HG02623 (cell line): ENCODE measurements around the gene PRKCB.
"Not testable (repeated sequence)": the region's sequence is repeated elsewhere in the genome, so short reads cannot be mapped to it uniquely, and the experiment has no call there.

Experiments
- ATAC-seq: cut with Tn5 transposase; IDR thresholded peaks from one replicate; pipeline ENCODE4 v1.9.1; 2021; ENCODE audit warnings: moderate library complexity; ENCODE audit not compliant: unreplicated experiment

PRKCB gene

DNA sequence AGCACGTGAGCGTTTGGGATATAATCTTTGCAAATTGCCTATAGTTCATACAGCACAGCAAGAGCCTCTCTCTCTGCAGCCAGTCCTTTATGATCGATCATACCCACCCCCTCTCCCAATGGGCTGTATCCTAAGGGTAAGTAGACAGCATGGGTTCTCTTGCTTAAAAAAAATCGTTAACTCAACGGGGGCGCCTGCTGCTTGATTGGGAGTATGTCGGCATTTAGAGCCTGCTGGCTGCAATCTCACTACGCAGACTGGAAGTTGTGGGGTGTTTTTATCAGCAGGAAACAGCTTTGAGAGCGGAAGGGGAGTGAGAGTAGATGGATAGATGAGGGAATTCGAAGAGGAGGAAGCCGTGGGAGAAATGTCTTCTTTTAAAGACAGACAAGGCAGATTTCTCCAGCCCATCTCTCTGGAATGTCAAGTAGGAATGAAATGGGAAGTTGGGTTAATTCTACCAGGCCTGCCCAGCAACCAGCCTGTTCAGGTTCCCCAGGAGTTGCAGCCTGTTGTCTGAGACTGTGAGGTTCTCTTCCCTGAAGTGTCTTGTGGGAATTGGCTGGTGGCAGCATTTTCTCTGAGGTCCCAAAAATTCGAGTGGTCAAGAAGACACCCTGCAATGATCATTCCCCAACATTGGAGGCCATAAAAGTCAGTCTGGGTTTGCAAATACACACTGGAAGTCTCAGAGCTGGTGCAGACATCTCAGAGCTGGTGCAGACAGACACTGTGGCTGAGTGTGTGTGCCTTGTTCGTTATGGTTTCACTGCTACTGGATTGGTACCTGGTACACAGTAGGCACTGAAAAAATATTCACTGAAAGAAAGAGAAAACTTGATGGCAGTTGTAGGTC lies 65.6 kb downstream of the PRKCB start:
- ATAC-seq = no peak

GRCh38 chr16:23902034-23902747 lies 66.4 kb downstream of the PRKCB start:
- no peak for ATAC-seq

DNA sequence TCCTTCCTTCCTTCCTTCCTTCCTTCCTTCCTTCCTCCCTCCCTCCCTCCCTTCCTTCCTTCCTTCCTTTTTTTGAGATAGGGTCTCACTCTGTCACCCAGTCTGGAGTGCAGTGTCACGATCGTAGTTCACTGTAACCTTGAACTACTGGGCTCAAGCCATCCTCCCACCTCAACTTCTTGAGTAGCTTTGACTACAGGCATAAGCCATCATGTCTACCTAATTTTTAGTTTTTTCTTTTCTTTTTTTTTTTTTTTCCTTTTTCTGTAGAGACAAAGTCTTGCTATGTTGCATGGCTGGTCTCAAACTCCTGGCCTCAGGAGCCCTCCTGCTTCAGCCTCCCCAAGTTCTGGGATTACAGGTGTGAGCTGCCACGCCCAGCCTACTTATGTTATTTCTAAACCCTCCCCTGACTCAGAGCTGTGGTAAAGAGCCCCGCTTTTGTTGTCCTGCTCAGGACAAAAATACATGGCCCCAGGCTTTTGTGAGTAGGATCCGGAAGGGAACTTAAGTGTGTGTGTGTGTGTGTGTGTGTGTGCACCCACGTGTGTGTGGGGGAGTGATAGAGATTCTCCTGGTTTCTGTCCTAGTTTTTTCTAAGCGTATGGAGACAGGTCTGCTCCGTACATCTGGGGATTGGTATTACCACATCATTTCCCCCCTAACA lies 67.1 kb downstream of the PRKCB start:
- ATAC-seq = no peak

DNA sequence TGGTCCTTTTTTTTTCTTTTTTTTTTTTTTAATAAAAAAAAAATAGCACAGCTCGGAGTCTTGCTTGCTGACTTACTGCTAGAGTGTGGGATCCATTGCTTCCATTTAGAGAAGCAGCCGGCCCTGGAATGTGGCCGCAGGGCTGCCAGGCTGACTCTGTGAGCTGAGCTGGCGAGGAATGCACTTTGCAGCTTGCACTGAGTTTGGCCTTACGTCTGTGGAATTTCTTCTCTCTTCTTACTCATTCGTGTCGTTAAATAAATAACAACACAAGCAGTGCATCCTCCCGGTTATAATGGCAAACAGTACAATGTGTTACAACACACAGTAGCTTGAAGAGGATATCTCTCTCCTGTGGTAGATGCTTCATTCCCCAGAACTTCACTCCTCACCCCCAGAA lies 69.2 kb downstream of the PRKCB start:
- ATAC-seq = no peak

GRCh38 chr16:23907457-23907902 lies 71.7 kb downstream of the PRKCB start:
- ATAC-seq = no peak

DNA sequence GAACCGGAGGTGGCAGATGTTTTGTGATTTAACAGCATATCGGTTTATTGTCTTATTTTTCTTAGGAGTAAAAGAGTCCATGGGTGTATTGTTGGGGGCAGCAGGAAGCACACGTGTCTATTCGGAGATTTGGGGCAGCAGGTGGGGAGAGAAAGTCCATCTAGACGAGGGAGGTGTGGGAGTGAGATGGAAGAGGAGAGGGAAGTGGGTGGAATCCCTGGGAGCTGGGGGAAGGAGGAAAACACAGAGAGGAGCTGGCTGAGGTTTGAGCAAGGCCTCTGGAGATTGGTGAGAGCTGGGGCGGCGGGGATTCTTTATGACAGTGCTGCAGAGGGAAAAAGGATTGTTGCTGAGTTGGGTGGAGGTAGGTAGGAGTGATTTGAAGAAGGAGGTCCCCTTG lies 72.1 kb downstream of the PRKCB start:
- no peak for ATAC-seq

DNA sequence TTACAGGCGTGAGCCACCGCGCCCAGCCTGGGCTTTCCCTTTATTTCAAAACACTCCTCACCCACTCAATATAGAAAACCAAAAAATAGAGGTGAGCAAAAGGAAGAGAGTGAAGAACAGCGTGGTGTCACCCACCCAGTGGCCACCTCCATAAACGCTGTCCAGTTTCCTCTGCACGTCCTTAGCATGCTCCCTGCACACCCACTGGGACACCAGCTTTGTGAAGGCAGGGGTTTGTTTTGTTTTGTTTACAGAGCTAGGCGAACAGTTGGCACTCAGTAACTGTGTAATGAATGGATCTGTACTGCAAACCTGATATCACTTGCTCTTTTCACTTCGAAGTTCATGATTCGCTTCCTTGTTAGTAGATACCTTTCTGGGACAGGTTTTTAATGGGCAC lies 73.0 kb downstream of the PRKCB start:
- ATAC-seq = no peak

- ATAC-seq = no peak
Measured at GRCh38 chr16:23909792-23910418, 74.1 kb downstream of the PRKCB start.

GRCh38 chr16:23914946-23915530 lies 79.3 kb downstream of the PRKCB start:
- ATAC-seq = no peak

GRCh38 chr16:23916552-23916951 lies 80.8 kb downstream of the PRKCB start:
- ATAC-seq = not testable (repeated sequence)

GRCh38 chr16:23917621-23918020 lies 81.8 kb downstream of the PRKCB start:
- ATAC-seq = no peak

GRCh38 chr16:23920446-23920845 lies 84.7 kb downstream of the PRKCB start:
- no peak for ATAC-seq

- no peak for ATAC-seq
Measured at GRCh38 chr16:23920899-23921298, 85.1 kb downstream of the PRKCB start.

DNA sequence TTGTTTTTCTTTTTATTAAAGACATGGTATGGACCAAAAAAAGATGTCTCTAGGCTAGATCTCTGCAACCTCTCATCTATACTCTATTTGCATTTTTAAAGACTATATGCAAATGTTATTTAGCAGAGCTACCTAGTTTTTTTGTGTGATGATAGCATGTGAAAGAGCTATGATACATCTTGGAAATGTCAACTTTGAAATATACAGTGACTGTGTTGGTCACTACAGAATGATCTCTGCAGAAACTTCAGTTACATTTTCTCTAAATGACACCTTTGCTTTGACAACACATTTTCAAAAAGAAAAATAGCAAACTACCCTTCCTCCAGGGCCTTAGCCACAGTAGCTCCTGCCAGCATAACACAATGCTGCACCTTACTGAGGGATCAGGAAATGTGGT lies 86.6 kb downstream of the PRKCB start:
- ATAC-seq = no peak

DNA sequence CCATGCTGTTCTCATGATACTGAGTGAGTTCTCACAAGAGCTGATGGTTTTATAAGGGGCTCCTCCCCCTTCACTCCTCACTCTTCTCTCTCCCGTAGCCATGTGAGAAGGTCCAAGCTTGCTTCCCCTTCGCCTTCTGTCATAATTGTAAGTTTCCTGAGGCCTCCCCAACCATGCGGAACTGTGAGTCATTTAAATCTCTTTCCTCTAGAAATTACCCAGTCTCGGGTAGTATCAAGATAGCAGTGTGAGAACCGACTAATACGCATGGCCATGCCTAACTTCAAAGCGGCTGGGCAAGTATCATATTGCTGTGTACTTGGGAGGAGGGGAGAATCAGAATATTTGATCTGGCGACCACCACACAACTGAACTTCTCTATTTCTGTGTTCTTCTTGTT lies 88.3 kb downstream of the PRKCB start:
- no peak for ATAC-seq

DNA sequence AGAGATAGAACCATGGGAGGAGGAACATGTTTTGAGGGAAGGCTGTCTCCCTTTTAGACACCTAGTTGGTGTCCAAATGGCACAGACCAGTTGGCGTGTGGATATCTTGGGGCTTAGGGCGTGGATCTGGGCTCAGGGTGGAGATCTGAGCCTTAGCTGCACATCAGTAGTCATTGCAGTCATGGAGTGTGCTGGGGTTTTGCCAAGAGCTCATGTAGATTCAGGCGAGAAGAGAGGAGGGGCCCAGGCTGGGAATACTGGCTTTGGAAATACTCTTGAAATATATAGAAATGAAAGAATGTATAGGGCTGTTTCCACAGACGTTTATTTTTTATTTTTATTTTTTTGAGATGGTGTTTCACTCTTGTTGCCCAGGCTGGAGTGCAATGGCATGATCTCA lies 92.0 kb downstream of the PRKCB start:
- ATAC-seq = no peak

DNA sequence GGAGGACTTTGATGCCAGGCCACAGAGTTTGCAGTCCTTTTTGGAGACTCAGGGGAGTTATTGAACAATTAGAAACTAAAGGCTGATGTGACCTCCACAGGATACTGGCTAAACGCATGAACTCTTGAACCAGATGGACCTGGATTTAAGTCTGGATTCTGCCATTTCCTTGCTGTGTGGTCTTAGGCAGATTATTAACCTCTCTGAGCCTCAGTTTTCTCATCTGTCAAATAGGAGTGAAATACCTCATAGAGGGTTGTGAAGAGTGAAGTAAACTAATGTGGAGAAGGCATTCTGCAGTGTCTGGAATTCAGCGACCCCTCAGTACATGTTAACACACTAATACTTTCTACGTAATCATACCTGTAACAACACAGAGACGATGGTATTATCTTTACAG lies 93.5 kb downstream of the PRKCB start:
- no peak for ATAC-seq

DNA sequence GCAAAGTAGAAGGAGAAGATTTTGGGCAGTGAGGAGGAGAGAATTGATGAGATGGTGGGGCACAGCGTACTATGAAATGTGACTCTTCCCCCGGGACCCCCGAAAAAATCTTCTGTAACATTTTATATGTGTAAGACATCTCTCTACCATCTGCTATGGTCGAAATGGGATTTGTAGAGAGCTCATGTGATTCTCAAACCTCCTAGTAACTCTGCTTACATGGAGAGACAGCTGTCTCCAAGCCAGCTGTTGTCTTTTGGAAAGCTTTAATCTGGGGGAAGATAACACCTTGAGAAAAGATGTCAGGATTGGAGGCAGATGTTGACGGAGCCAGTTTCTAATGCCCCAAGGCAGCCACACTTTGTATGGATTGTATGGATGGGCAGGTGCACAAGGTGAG lies 94.1 kb downstream of the PRKCB start:
- ATAC-seq = no peak

- ATAC-seq = no peak
Measured at GRCh38 chr16:23930791-23931190, 95.0 kb downstream of the PRKCB start.

- no peak for ATAC-seq
Measured at GRCh38 chr16:23931199-23931598, 95.4 kb downstream of the PRKCB start.

DNA sequence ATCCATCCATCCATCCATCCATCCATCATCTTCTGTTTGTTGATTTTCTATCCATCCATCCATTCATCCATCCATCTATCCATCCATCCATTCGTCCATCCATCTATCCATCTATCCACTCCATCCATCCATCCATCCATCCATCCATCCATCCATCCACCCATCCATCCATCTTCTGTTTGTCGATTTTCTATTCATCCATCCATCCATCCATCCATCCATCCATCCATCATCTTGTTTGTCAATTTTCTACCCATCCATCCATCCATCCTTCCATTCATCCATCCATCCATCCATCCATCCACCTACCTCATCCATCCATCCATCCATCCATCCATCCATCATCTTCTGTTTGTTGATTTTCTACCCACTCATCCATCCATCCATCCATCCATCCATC lies 97.9 kb downstream of the PRKCB start:
- not testable (repeated sequence) for ATAC-seq
